HCEC 1CT (cell line): ENCODE results near the gene COL20A1.
"Not testable (repeated sequence)": the region's sequence is repeated elsewhere in the genome, so short reads cannot be mapped to it uniquely, and the experiment has no call there.

Experiments used
- DNase-seq: peaks from one replicate; pipeline ENCODE4 v3.0.0-alpha.2; 2017

Gene COL20A1

GRCh38 chr20:63365601-63366389 is 72.8 kb downstream of the COL20A1 start:
- DNase-seq, result no peak

DNA sequence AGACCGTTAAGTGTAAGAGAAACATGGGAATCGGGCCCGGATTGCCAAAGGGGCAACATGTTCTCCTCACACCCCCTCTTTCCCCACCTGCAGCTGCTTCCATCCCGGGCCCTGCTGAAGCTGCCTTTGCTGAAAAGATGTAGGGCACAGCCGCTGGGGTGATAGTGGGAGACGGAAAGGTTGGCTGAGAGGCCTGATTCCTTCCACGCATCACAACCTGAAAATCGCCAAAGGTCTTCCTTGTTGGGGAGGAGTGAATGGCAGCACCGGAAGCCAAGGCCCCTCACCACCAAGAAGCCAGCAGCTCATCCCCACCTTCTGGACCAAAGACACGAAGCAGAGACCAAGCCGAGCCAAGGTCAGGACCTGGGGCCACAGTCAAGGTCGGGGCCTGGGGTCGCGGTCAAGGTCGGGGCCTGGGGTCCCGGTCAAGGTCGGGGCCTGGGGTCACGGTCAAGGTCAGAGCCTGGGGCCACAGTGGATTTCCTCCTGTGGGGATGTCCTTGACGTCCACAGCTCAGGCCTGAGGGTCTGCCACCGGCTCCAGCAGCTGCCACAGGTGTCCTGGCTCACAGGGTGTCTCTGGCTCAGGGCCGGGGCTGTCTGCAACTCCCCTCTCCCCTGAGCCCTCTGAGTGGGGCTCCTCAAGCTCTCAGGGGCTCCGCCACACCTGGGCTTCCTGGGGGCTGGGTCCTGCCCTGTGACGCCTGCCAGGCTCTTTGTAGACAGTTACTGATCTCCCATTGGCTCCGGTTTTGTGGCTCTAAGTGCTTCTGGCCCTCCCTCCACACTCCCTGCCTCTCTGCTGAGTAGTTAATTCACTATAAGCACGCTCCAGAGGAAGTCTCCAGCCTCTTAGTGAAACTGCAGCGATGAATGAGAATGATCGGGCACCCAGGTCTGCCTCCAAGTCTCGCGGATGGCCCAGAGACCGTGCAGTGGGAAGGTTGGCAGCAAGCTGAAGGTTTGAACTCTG is 73.7 kb downstream of the COL20A1 start:
- no peak for DNase-seq

GRCh38 chr20:63367446-63368055 is 74.6 kb downstream of the COL20A1 start:
- DNase-seq, result no peak

DNA sequence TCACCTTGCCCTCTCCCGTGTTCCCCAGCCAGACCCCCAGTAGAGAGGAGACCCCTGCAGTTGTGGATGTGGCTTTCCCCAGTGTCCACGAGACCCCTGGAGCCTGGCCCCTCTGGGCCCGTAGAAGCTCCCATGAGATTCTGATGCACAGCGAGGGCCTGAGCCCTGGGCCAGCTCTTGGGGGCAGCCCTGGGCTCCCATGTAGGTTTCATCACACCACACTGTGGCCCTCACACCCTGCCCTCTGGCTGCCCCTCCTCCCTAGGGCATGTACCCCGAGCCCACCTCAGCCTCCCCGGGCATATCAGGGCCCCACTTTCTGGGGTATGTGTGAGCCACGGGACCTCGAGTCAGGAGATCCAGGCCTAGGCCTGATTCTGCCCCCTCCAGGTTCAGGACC is 75.2 kb downstream of the COL20A1 start:
- no peak for DNase-seq

DNA sequence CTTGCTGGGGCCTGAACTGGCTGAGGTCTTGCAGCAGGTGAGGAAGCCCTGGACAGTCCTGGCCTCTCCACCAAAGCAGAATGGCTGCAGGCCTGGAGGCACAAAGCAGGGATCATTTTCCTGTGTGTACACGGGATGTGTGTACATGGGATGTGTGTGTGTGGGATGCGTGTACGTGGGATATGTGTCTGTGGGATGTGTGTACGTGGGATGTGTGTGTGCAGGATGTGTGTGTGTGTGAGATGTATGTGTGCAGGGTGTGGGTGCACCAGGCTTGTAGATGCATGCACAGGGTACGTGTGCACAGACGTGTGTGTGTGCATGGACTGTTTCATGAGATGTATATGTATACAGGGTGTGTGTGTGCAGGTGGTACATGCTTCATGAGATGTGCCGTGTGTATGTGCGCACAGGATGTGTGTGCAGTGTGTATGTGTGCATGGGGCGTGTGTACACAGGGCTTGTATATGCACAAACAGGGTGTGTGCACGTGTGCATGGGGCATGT is 76.1 kb downstream of the COL20A1 start:
- DNase-seq, result no peak

DNA sequence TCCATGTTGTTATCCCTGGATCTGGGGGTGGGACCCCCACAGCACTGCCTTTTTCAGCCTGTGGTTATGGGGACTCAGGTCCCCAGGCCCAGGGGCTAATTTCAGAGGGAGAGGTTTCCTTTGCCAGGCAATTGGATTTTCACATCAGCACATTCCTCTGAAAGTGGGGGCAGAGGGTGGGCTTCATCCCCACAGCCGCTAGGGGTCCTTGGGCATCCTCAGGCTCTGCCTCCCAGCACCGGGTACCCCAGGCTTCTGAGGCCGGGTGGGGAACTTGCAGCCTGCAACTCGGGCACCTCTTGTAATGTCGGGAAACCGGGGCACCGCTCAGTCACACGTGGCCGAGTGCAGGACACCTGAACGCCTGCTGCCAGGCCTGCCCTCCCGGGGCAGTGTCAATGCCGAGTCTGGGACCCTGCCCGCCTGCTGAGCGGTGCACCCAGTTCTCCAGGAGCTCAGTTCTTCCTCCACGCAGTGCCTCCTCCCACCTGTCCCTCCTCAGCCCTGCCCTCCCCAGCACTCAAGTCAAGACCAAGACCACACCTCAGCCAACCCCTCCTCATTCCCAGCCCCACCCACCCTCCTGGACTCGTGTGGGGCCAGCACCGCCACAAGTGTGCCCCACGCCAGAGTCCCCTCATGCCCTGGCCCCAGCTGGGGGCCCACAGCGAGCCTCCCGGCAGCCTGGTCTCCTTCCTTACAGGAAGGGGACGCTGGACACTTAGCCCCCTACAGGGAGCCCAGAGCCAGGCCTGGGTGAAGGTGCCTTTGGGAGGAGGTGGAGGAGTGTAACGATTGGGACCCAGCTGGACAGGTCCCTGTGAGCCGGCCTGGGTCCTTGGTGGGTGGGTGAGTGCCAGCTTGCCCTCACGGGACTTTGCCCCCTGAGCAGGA is 77.0 kb downstream of the COL20A1 start:
- DNase-seq, result no peak

DNA sequence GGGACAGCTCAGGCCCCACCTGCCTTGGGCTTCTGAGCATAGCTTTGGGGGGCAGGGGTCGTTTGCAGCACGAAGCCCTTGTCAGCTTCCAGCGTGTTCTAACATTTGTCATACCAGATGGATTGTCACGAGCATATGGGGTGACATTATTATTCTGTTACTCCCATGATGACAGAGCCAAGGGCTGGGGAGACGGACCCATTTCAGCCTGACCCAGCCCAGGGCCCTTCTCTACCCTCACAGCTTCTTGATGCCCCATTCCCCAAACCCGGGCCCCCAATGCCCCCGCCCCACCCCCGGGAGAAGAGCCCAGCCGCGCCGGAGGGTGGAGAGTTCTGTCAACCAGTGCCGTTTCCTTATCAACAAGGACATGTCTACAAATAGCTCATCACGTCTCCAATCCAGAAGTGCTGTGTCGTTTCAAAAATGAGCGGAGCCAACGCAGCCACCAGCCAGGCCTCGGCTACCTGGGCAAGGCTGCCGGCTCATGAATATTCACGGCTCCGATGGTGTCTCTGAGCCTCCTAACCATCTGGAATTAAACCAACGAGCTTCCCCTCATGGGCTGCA is 77.7 kb downstream of the COL20A1 start:
- DNase-seq, result no peak

DNA sequence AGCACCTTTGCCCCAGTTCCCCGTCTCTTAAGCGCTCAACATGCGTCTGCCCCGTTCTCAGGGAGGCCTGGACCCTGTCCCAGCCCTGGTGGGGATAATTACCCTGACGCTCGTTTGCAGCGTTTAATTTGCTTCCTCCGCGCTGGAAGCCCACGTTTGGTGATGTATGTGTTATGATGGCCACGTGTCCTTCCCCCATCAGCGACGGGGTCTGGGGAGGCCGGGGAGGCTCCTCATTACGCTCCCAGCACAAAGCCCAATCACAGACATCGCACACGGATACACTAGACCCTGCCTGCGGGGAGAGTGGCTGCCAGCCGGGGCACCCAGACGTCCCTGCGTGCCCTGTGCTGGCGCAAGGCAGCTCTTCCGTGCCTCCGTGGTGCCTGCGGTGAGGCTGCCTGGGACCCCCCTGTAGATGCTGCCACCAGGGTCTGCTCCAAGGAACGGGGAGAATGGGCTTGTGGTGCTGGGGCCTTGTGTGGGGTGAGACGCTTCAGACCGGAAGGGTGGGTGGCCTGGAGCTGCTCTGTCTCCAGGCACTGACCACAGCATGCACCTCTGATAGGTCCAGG is 78.4 kb downstream of the COL20A1 start:
- DNase-seq, result no peak

GRCh38 chr20:63372971-63373885 is 80.2 kb downstream of the COL20A1 start:
- no peak for DNase-seq

- no peak for DNase-seq
These were observed 81.0 kb downstream of the COL20A1 start for GRCh38 chr20:63373996-63374395.

- no peak for DNase-seq
These were observed 81.5 kb downstream of the COL20A1 start for GRCh38 chr20:63374504-63374903.

DNA sequence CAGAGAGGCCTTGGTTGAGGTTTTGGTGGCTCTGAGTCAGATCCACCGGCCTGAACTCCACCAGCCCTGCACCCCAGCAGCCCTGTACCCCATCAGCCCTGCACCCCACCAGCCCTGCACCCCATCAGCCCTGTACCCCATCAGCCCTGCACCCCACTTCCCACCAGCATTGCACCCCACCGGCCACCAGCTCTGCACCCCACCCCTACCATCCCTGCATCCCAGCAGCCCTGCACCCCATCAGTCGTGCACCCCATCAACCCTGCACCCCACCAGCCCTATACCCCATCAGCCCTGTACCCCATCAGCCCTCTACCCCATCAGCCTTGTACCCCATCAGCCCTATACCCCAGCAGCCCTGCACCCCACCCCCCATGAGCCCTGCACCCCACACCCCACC is 82.5 kb downstream of the COL20A1 start:
- DNase-seq, result no peak

DNA sequence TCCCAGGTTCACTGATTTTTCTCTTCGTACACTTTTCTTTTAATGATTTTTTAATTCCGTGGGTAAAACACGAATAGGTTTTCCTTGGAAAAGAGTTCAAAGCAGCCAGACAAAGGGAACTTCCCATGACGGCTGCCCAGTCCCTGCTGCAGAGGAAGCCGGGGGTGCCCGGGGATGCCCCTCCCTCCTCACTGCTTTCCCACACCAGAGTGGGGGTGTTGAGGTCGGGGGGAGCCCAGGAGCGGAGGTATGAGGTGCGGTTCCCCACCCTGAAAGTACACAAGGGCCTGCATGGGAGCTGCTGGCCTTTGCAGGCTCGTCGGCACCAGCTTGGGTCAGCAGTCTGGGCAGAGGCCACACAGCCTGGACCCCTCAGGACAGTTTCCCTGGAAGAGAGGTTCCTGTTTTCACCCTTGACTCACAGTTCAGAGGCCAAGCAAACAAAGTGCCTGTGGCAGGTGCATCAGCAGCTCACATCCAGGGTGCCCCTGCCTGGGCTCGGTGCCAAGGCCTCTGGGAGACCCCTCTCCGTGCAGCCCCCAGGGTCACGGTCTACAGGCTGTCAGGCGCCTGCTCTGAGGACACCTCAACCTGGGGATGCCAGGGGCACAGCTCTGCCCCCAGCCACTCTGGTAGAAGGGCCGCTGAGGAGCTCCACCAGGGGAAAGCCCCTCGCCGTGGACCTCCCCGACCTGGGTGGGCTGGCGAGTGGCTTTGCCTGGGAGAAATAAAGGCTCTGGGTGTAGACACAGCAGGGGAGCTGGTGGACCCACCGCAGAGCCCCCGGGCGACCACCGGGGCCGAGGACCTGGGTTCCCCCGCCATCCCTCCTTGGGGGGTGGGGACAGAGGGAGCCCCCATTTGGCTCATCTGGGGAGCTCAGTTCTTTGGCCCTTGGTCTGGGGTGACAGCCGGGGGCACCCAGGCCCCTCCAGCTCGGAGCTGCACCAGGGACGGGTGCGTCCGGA is 83.6 kb downstream of the COL20A1 start:
- DNase-seq, result no peak

DNA sequence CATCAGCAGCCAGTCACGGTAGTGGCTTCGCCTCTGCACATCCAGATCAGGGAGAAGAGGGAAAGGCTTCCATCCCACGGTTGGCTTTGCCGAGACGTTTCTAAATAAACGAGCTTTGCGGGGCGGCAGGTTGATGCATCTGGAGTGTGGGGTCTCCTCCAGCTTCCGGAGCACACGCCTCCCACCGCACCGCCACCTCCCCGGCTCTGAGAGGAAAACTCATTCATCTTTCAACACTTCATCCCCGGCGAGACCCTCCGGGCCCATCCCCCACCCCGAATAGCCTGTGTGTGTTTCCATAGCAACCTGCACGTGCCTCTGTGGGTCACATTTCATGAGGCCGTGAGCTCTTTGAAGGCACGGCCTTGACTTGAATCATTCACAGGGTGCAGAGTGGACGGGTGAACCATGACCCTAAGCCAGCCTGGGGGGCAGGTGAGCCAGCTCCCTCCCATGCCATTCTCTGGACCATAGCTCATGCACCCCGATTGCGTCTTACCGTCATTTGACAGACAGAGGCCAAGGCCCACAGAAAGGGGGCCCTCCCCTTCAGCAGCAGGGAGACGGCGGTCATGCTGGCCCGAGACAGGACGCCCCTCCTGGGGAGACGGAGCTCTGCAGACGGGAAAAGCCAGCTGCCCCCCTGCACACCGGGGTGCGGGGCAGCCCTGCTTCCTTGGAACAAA is 84.4 kb downstream of the COL20A1 start:
- DNase-seq, result no peak

DNA sequence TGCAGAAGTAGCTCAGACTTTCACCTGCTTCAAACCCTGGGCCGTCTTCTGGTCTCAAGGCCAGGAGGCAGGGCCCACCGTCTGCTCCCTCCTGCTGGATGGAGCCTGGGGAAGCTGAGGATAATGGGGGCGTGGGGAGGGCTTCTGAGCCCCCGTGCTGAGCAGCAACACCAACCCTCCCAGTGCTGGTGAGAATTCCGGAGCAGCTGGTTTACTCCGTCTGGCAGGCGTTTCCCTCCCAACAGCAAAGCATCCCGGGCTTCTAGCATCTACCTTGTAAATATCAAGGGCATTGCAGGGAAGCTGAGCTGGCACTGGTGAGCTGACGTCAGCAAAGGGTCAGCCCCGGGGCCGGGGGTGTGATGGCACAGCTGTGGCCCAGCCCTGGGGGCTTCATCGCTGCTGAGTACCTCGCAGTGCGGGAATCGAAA is 85.0 kb downstream of the COL20A1 start:
- no peak for DNase-seq

DNA sequence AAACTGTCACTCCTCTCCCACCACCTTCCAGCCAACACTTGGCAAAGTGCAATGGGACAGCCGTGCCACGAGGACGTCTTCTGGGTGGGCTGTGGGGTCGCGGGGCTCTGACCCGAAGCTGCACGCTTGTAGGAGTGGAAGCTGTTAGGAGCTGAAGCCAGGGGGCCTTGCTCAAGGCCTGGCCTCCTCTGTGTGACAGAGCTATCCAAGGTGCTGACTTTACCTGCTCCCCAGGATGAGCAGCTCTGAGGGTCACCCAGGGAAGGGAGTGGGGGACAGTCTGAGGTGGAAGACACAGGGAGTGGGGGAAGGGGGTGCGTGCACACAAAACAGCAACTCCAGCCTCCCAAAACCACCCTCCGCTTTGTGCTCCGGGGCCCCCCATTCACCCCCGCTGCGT is 85.6 kb downstream of the COL20A1 start:
- no peak for DNase-seq

DNA sequence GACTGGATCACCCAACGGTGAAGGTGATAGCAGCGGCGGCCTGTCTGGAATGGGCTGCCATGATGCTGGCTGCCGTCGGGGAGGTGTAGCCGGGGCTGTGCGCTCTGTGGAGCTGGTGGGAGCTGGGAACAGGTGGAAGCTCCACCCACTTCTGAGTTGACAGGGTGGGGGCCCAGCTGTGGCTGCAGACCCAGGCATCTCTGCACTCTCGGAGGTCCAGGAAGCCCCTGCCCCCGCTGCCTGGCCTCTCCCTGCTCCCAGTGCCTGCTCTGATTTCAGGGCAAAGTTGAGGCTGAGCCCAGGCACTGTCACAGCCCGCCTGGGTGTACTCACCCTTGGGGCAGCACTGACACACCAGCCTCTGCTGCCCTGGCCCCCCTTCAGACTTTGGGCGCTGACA is 86.3 kb downstream of the COL20A1 start:
- DNase-seq, result no peak

GRCh38 chr20:63379872-63380271 is 86.9 kb downstream of the COL20A1 start:
- not testable (repeated sequence) for DNase-seq
